SK-N-MC (cell line): ENCODE measurements around the gene C4orf17.
"Not testable (repeated sequence)": the region's sequence is repeated elsewhere in the genome, so short reads cannot be mapped to it uniquely, and the experiment has no call there.

ENCODE experiments used
- DNase-seq: peaks from one replicate; pipeline ENCODE4 v3.0.0-alpha.2; 2011; ENCODE audit warnings: low read depth, low spot score
- H3K27ac ChIP-seq: fragments of 200-600 bp; sonication (generic); 2 replicates; pipeline ENCODE4 v1.5.1; 2016; ENCODE audit warnings: mixed run types
- H3K36me3 ChIP-seq: fragments of 200-600 bp; sonication (generic); 2 replicates; pipeline ENCODE4 v1.6.1; 2017; ENCODE audit warnings: antibody characterized with exemption, low read length, mixed read lengths; ENCODE audit not compliant: insufficient read depth
- H3K4me3 ChIP-seq: fragments of 200-600 bp; sonication (generic); 2 replicates; pipeline ENCODE4 v1.5.1; 2016
- H3K9ac ChIP-seq: fragments of 200-600 bp; sonication (generic); 2 replicates; pipeline ENCODE4 v1.8.0; 2017; ENCODE audit warnings: mixed run types, mixed read lengths; ENCODE audit not compliant: insufficient read length
- H3K9me3 ChIP-seq: fragments of 200-600 bp; sonication (generic); 2 replicates; pipeline ENCODE4 v1.6.1; 2017; ENCODE audit warnings: low read depth, mild to moderate bottlenecking, antibody characterized with exemption, low read length, moderate library complexity, mixed read lengths
- EZH2 ChIP-seq: fragments of 200-600 bp; sonication (generic); IDR thresholded peaks from one replicate; pipeline ENCODE4 v1.6.1; 2017; ENCODE audit warnings: antibody characterized with exemption
- FOXP2 ChIP-seq: optimal IDR thresholded peaks from 2 replicates; pipeline ENCODE3; 2011; ENCODE audit warnings: mild to moderate bottlenecking, moderate library complexity; ENCODE audit not compliant: insufficient read depth; ENCODE audit errors: extremely low read length, control extremely low read depth
- POLR2AphosphoS5 ChIP-seq: IDR thresholded peaks from 2 replicates; pipeline ENCODE4 v1.6.1; 2012; ENCODE audit warnings: mild to moderate bottlenecking, low read depth, low read length, borderline replicate concordance

Gene C4orf17

DNA sequence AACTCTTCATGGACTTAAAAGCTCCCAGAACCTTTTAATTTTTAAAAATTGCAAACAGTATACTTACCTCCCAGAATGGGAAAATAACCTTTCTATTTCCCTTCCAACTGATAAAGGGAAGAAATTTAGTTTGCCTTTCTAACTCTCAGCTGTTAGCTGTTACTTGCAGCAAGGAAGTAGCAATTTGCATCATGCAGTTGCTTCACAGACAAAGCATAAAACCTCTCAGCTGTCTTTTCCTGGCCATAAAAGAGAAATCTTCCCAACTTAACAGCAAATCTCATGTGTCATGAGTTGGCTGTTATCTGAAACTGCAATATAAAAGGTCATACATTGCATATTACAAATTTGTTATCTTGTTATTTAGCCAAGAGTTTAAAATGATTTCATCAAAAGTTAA lies 18.4 kb downstream of the C4orf17 start:
- no peaks in the 10 kb centered on the region for H3K36me3 ChIP-seq
- H3K27ac ChIP-seq: no peak overlapping the region
- TF ChIP-seq EZH2 (no peak), POLR2AphosphoS5 (no peak), FOXP2 (no peak)
- no peak overlapping the region for H3K4me3 ChIP-seq
- no peak overlapping the region for H3K9ac ChIP-seq
- H3K9me3 ChIP-seq: no peaks in the 10 kb centered on the region
- DNase-seq: no peak

DNA sequence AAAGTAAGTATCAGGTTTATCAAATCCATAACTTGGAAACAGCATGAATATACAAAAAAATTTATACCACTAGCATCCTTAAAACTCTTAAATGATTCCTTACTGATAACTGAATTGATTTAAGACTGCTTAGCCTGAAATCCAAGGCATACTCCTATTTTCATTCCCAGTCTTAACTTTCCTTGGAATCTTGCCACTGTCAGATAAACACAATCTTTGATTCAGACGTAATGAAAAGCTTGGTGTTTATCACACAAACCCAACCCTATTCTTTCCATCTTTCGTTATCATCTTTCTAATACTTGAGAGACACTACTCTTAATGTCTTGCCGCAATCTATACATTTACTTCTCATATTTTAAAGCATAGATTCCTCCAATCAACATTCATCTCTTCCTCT lies 19.1 kb downstream of the C4orf17 start:
- no peaks in the 10 kb centered on the region for H3K9me3 ChIP-seq
- TF ChIP-seq POLR2AphosphoS5: no peak
- no peak for TF ChIP-seq FOXP2
- TF ChIP-seq EZH2: no peak
- no peak overlapping the region for H3K9ac ChIP-seq
- no peaks in the 10 kb centered on the region for H3K36me3 ChIP-seq
- H3K4me3 ChIP-seq: no peak overlapping the region
- DNase-seq: no peak
- H3K27ac ChIP-seq: no peak overlapping the region

DNA sequence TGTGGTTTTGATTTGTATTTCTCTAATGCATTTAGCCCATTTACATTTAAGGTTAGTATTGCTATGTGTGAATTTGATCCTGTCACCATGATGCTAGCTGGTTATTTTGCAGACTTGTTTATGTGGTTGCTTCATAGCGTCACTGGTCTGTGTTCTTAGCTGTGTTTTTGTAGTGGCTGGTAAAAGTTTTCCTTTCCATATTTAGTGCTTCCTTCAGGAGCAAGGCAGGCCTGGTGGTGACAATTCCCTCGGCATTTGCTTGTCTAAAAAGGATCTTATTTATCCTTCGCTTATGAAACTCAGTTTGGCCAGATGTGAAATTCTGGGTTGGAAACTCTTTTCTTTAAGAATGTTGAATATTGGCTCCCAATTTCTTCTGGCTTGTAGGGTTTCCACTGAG lies 23.9 kb downstream of the C4orf17 start:
- DNase-seq, H3K9ac ChIP-seq, H3K9me3 ChIP-seq, H3K27ac ChIP-seq, H3K36me3 ChIP-seq, H3K4me3 ChIP-seq: not testable (repeated sequence)

DNA sequence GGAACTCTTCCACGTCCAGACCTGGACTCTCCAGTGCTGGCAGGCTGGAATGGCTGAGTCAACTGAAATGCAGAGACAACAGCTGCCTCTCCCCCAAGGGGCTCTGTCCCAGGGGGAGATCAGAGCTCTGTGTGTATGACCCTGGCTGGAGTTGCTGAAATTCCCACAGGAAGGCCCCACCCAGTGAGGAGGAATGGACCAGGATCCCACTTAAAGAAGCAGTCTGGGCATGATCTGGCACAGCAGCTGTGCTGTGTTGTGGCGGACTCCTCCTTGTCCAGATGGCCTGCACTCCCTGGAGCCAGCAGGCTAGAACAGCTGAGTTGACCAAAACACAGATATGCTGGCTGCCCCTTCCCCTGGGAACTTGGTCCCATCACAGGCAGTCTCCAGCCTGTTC lies 25.4 kb downstream of the C4orf17 start:
- no peaks in the 10 kb centered on the region for H3K9me3 ChIP-seq
- TF ChIP-seq POLR2AphosphoS5 (no peak), EZH2 (no peak), FOXP2 (no peak)
- DNase-seq: no peak
- H3K36me3 ChIP-seq: no peaks in the 10 kb centered on the region
- H3K4me3 ChIP-seq: no peak overlapping the region
- H3K9ac ChIP-seq: no peak overlapping the region
- no peak overlapping the region for H3K27ac ChIP-seq

DNA sequence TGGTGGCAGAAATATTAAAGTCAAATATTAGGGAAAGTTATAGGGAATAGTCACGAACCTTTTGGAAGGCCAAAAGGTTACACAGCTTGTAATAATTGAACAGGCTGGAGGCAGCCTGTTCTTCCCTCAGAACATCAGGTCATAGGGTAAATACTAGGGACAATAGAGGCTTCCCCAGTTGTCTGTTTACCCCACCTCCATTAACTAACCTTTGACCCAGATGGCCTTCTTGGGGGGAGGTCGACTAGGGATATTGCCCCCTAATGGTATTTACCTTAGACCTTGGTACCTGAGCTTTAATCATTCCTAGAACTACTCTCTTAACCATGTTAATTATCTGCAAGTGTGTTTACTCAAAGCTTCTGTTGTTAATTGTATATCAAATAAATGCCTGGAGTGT lies 26.0 kb downstream of the C4orf17 start:
- DNase-seq: no peak
- TF ChIP-seq EZH2 (no peak), FOXP2 (no peak), POLR2AphosphoS5 (no peak)
- no peaks in the 10 kb centered on the region for H3K9me3 ChIP-seq
- H3K36me3 ChIP-seq: no peaks in the 10 kb centered on the region
- H3K4me3 ChIP-seq: no peak overlapping the region
- no peak overlapping the region for H3K27ac ChIP-seq
- no peak overlapping the region for H3K9ac ChIP-seq

DNA sequence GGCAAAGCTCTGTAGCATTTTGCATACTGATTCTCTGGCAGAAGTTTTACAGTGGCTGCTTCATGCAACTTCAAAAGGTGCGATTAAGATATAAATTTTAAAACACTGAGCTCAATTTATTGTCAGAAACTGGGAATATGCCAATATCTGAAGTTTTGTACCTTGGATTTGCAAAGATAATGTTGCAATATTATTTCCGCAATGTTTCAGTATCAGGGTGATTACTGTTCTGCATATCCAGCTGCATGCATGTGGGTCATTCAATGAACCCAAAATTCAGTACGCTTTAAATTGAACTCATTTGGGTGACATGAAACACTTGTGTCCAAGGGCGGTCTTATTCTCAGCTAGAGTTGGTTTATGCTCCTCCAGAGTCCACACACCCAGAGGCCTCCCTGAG lies 26.9 kb downstream of the C4orf17 start:
- TF ChIP-seq POLR2AphosphoS5: no peak
- no peak for TF ChIP-seq FOXP2
- no peak for TF ChIP-seq EZH2
- Histone ChIP-seq H3K36me3 (no peaks in the 10 kb centered on the region), H3K9me3 (no peaks in the 10 kb centered on the region), H3K27ac (no peak overlapping the region), H3K9ac (no peak overlapping the region), H3K4me3 (no peak overlapping the region)
- no peak for DNase-seq

DNA sequence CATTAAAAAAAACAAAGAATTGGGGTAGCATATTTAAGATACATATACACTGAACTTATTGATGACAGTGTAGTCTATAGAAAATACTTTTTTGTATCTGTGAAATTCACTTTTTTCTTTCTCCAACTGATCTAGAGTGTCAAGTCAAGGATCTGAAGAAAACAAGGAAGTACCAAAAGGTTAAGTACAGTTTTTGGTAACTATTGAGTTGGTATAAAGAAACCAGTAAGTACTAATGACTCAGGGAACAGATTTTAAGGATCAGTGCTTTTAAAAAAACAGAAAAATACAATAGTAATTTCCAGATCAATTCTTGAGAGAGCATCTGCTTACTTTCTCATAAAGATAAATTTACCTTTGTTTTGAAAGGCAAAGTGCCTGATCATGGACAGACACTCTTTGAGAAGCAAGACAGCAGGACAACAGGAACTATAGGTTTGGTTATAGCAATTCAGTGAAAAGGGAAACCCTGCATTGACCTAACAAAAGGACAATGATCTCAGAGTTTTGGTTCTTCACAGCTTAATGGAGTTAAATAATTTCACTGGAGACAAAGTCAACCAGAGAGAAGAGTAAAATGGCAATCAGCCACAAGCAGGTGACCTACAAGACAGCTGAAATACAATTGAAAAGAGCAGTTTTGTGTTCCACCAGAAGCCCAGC lies 29.6 kb downstream of the C4orf17 start:
- Histone ChIP-seq H3K4me3 (no peak overlapping the region), H3K27ac (no peak overlapping the region), H3K36me3 (no peaks in the 10 kb centered on the region), H3K9me3 (no peaks in the 10 kb centered on the region), H3K9ac (no peak overlapping the region)
- TF ChIP-seq POLR2AphosphoS5 (no peak), EZH2 (no peak), FOXP2 (no peak)
- DNase-seq: no peak

DNA sequence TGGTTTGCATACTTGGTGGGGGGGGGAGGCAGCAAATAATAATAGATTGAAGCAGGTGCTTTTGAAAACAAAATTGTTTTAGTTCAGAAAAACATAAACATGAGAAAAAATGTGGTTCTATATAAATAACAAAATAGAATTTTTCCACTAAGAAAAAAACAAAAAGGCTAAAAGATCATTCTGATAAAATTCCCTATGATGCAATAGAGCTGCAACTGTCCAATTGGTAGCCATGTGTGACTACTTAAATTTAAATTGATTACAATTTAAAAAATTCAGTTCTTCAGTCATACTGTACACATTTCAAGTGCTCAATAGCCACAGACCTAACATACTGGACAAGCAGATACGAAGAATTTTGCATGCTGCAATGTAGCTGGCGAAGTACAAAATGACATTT lies 42.1 kb downstream of the C4orf17 start:
- TF ChIP-seq EZH2: no peak
- TF ChIP-seq POLR2AphosphoS5: no peak
- TF ChIP-seq FOXP2: no peak
- no peak overlapping the region for H3K9ac ChIP-seq
- H3K36me3 ChIP-seq: peaks cover 6% of the 10 kb centered on the region; the same call in 1 of the 2 replicates
- no peak for DNase-seq
- H3K27ac ChIP-seq: no peak overlapping the region; the same call in 1 of the 2 replicates
- no peak overlapping the region for H3K4me3 ChIP-seq
- H3K9me3 ChIP-seq: no peaks in the 10 kb centered on the region

DNA sequence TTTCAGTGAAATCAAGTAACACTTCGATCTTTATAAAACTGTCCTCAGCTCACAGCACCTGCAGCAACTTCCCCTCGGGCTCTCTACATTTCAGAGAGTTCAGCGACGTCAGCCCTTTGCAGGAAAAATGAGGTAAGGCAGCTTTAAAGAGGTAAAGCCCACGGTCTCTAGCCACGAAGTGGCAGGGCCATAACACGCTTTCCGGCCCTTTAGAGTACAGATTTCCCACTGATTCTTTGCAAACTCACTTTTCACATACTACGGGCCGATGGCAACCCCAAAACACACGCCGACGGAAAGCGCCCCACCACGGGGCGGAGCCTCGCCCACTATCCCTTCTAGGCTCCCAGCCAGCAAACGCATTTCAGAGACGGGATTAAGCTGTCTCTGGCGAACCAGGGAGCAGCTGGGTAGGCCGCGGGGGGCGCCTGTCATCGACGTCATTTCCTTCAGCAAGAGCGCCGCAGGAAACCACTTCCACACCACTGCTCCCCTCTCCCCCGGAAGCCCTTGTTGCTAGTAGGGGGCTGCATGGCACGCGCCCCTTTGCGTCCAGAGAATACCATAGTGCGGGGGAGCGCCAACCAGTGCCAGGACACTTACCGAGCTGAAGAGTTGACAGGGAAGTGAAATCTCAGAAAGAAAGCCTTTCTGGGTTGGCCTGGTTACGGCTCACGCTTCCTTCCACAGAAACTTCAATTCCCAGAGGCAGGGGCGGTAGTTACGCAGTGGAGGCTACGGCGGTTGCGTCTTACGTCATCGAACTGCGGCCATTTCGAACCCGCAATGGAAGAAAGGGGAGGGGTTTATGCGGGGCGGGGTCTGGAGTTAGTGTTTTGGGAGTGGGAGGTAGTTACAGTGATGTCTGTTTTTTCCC lies 52.7 kb downstream of the C4orf17 start, which contains the start of gene TRMT10A:
Gene TRMT10A, minus strand, starts transcription at position 730 of the 877 bp plus-strand sequence. CDS start 4,701 bp downstream, outside the sequence.
- DNase-seq: peak; percentile 94
- no peaks in the 10 kb centered on the region for H3K9me3 ChIP-seq
- H3K9ac ChIP-seq: peak within 1 kb of the TSS; percentile 95
- no peak for TF ChIP-seq EZH2
- peak; percentile 83 for TF ChIP-seq POLR2AphosphoS5
- H3K4me3 ChIP-seq: peak within 1 kb of the TSS; percentile 96
- no peaks in the 10 kb centered on the region for H3K36me3 ChIP-seq
- peak within 1 kb of the TSS; percentile 97 for H3K27ac ChIP-seq
